Thyroid gland (tissue), 4 donors: ENCODE data around the gene CTDP1. TPM values are rescaled to one million over a fixed set of nuclear protein-coding genes. Genes with fewer than 3 reads are reported as not detected.

Experiments
- DNase-seq, 2 donors: peaks; one replicate each; pipeline ENCODE4 v3.0.0-alpha.2; 2019
- H3K27ac ChIP-seq, 3 donors: fragments of 200-600 bp; sonication (generic); 1 replicate in 2 of 3; 2 replicates in 1 of 3; pipeline ENCODE4 v1.5.1; 2016 to 2019; ENCODE audit warnings: mild to moderate bottlenecking in 1 of 3, moderate library complexity in 1 of 3
- H3K27me3 ChIP-seq: fragments of 200-600 bp; sonication (generic); one replicate; pipeline ENCODE4 v1.5.1; 2019
- H3K36me3 ChIP-seq, 2 donors: fragments of 200-600 bp; sonication (generic); one replicate each; pipeline ENCODE4 v1.5.1; 2016 to 2019
- H3K4me1 ChIP-seq, 2 donors: fragments of 200-600 bp; sonication (generic); one replicate each; pipeline ENCODE4 v1.5.1; 2017 to 2019
- H3K4me3 ChIP-seq, 3 donors: fragments of 200-600 bp; sonication (generic); replicated peaks in 1 of 3; 1 replicate in 2 of 3; 2 replicates in 1 of 3; pipeline ENCODE4 v1.5.1; 2016; ENCODE audit warnings: mild to moderate bottlenecking in 1 of 3
- H3K9me3 ChIP-seq: fragments of 200-600 bp; sonication (generic); one replicate; pipeline ENCODE4 v1.5.1; 2017
- POLR2A ChIP-seq, 2 donors: fragments of 450-650 bp; IDR thresholded peaks; one replicate each; pipeline ENCODE4 v1.6.1; 2017; ENCODE audit warnings: antibody characterized with exemption in 2 of 2, mild to moderate bottlenecking in 2 of 2, moderate library complexity in 1 of 2
- WGBS, 2 donors: methylation state at CpG; one replicate each; pipeline ENCODE4 v1.1.5; 2017; 5-methylcytosine and 5-hydroxymethylcytosine counted together
- intact Hi-C: fragments of 100-400 bp; cut with DNase I; formaldehyde crosslinking; loops from one replicate; pipeline ENCODE4 v1.15.1; 2023
- total RNA-seq, 4 donors: library from RNA; depleted of rRNA; stranded (reverse); fragments of >200 nt; gene quantifications; one replicate each; pipeline ENCODE4 v1.2.3, GENCODE V29; 2016
- TF ChIP-seq, protein P1 (sequence below), 6 experiments: fragments of 200-600 bp in 3 of 6; fragments of 450-650 bp in 3 of 6; sonication (generic) in 3 of 6; IDR thresholded peaks; one replicate each; pipeline ENCODE4 v1.5.1; 2016 to 2019; ENCODE audit warnings: antibody characterized with exemption in 6 of 6, mild to moderate bottlenecking in 2 of 6, inconsistent platforms in 1 of 6, moderate library complexity in 1 of 6

The CTDP1 gene
- total RNA-seq, 4 donors from 2014 or later = 18.5 to 23.6 (median 20.9) TPM

DNA sequence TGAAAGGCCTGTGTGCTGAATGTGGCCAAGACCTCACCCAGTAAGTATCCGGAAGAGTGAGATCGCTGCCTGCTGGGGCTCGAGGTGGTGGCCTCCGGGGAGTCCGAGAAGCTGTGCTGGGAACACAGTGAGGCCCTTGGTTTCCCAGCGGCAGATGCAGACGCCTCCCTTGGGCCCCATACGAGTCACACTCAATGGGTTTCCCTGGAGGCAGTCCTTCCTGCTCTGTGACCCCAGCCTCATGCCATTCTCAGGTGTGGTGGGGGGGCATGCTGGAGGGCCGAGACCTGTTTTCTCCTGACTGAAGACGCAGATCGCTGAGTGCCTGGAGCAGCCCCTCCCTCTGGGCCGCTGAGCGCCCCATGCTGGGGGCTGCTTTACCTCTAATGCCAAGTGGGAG is 15.7 kb downstream of the CTDP1 start:
- Histone ChIP-seq H3K4me1 (no peaks in the 10 kb centered on the region), H3K4me3 (no peak overlapping the region), H3K9me3 (no peaks in the 10 kb centered on the region), H3K27me3 (no peaks in the 10 kb centered on the region), H3K36me3 (peaks cover 35 to 39% of the 10 kb centered on the region in 2 donors), H3K27ac (no peak overlapping the region)
- no peak for DNase-seq
- TF ChIP-seq, protein P1, sequence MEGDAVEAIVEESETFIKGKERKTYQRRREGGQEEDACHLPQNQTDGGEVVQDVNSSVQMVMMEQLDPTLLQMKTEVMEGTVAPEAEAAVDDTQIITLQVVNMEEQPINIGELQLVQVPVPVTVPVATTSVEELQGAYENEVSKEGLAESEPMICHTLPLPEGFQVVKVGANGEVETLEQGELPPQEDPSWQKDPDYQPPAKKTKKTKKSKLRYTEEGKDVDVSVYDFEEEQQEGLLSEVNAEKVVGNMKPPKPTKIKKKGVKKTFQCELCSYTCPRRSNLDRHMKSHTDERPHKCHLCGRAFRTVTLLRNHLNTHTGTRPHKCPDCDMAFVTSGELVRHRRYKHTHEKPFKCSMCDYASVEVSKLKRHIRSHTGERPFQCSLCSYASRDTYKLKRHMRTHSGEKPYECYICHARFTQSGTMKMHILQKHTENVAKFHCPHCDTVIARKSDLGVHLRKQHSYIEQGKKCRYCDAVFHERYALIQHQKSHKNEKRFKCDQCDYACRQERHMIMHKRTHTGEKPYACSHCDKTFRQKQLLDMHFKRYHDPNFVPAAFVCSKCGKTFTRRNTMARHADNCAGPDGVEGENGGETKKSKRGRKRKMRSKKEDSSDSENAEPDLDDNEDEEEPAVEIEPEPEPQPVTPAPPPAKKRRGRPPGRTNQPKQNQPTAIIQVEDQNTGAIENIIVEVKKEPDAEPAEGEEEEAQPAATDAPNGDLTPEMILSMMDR (IDR thresholded peaks at IDR 0.05) = no peak
- TF ChIP-seq POLR2A (IDR thresholded peaks at IDR 0.05) = no peak
- WGBS, 2 donors = 69 to 71% methylated on average over 10 to 13 of the region's 13 CpGs
- intact Hi-C loops = no loop called here

DNA sequence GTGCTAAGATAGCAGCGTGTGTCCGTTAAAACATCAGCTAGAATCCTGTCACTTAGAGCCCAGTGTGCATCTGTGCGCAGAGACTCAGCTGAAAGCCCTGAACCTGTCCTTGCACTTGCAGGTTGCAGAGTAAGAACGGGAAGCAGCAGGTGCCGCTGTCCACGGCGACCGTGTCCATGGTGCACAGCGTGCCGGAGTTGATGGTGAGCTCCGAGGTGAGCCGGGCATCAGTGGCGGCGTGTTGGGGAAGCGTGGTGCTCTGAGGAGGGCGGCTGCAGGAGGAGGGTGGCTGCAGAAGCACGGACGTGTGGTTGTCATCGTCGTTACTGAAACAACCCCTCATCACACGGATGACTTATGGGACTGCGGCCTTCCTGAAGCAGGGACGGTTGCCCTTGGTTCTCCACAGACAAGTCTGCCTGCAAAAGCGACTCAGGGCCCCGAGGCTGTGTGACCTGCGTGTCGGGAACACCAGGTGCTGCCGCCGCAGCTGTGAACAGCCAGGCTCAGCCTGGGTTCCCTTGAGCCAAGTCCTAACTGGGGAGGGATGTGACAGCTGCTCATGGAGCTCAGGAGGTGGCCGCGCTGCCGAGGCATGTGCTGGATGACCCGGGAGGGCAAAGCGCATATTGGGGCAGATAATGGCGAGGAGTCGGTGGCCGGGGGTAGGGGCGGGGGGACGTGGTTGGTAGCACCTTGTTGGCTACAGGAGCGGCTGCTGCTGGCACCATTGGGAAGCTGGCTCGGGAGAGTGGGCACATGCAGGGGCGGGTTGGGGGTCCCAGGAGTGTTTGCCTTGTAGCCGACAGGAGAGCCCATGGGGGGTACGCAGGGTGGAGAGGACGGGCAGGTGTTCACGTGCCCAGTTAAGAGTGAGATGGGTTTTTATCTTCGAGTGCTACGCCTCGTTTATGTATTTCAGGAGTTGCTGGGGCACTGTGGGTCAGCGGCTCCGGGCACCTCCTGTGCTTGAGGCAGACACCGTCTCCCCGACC is 16.6 kb downstream of the CTDP1 start:
- Histone ChIP-seq H3K36me3 (peaks cover 40 to 45% of the 10 kb centered on the region in 2 donors), H3K9me3 (no peaks in the 10 kb centered on the region), H3K27ac (no peak overlapping the region), H3K4me3 (no peak overlapping the region), H3K27me3 (no peaks in the 10 kb centered on the region), H3K4me1 (no peaks in the 10 kb centered on the region)
- intact Hi-C loops = no loop called here
- WGBS, 2 donors = 91 to 92% methylated on average over 53 of the region's 53 CpGs
- TF ChIP-seq, protein P1 (IDR thresholded peaks at IDR 0.05) = no peak
- TF ChIP-seq POLR2A (IDR thresholded peaks at IDR 0.05) = no peak
- no peak for DNase-seq

GRCh38 chr18:79697178-79697577 is 17.6 kb downstream of the CTDP1 start:
- no peaks in the 10 kb centered on the region for H3K9me3 ChIP-seq
- intact Hi-C loops = no loop called here
- no peak overlapping the region for H3K27ac ChIP-seq
- H3K4me3 ChIP-seq = no peak overlapping the region
- DNase-seq = no peak
- no peaks in the 10 kb centered on the region for H3K4me1 ChIP-seq
- TF ChIP-seq, protein P1 (IDR thresholded peaks at IDR 0.05) = no peak
- TF ChIP-seq POLR2A (IDR thresholded peaks at IDR 0.05) = no peak
- H3K27me3 ChIP-seq = no peaks in the 10 kb centered on the region
- H3K36me3 ChIP-seq = peaks cover 40 to 45% of the 10 kb centered on the region in 2 donors
- WGBS, 2 donors = 93 to 98% methylated on average over 15 to 24 of the region's 24 CpGs

DNA sequence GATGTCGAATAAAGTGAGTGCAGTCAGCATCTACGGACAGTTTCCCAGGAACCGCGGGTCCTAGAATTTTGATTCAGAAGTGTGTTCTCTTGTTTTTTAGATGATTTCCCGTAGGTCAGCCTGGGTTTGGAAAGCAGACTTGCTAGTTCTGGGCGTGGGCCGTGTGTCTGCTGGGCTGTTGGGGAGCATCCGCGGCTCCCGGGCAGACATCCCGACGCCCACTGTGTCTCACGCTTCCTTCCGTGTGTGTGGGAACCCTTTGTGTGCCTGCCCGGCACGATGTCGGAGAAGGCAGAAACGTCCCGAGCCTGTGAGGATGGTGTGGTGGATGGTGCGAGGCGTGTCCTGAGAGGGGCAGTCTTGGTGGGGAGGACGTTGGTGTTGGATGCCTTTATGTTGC is 18.4 kb downstream of the CTDP1 start:
- H3K36me3 ChIP-seq = peaks cover 40 to 45% of the 10 kb centered on the region in 2 donors
- no peak overlapping the region for H3K27ac ChIP-seq
- no peak for DNase-seq
- 95 to 96% methylated on average over 22 of the region's 22 CpGs for WGBS, 2 donors
- TF ChIP-seq POLR2A (IDR thresholded peaks at IDR 0.05) = no peak
- TF ChIP-seq, protein P1 (IDR thresholded peaks at IDR 0.05) = no peak
- H3K4me1 ChIP-seq = no peaks in the 10 kb centered on the region
- H3K9me3 ChIP-seq = no peaks in the 10 kb centered on the region
- no peaks in the 10 kb centered on the region for H3K27me3 ChIP-seq
- no peak overlapping the region for H3K4me3 ChIP-seq
- intact Hi-C loops = no loop called here
